ENCODE measurements around the gene CD180.
"Not testable (repeated sequence)": the region's sequence is repeated elsewhere in the genome, so short reads cannot be mapped to it uniquely, and the experiment has no call there.

The CD180 gene

GRCh38 chr5:67178085-67178484, 18.5 kb downstream of the CD180 start:
- no peak overlapping the region for H3K4me3 ChIP-seq (IDR thresholded peaks at IDR 0.05; ENCODE audit: insufficient read depth, low read depth, low read length)
- H3K4me2 ChIP-seq: no peak overlapping the region
- no peak overlapping the region for H3K9ac ChIP-seq
- H4K20me1 ChIP-seq (ENCODE audit: insufficient read depth): no peaks in the 10 kb centered on the region
- H3K4me1 ChIP-seq (ENCODE audit: low read depth, poor library complexity, severe bottlenecking): no peaks in the 10 kb centered on the region
- H3K27ac ChIP-seq: no peak overlapping the region
- no peaks in the 10 kb centered on the region for H3K79me2 ChIP-seq (ENCODE audit: insufficient read depth, low read depth)
- H2AFZ ChIP-seq (ENCODE audit: low read depth): no peak overlapping the region
- H3K36me3 ChIP-seq (ENCODE audit: insufficient read depth): no peaks in the 10 kb centered on the region
- no peak for TF ChIP-seq CTCF (conservative IDR thresholded peaks at IDR 0.05; ENCODE audit: low read depth, low read length)
- H3K27me3 ChIP-seq (ENCODE audit: insufficient read depth, low read depth): no peaks in the 10 kb centered on the region

- Histone ChIP-seq H3K27me3 (ENCODE audit: insufficient read depth, low read depth) (no peaks in the 10 kb centered on the region), H3K4me1 (ENCODE audit: low read depth, poor library complexity, severe bottlenecking) (no peaks in the 10 kb centered on the region), H3K9ac (no peak overlapping the region), H3K36me3 (ENCODE audit: insufficient read depth) (no peaks in the 10 kb centered on the region), H2AFZ (ENCODE audit: low read depth) (no peak overlapping the region), H4K20me1 (ENCODE audit: insufficient read depth) (no peaks in the 10 kb centered on the region), H3K4me3 (IDR thresholded peaks at IDR 0.05; ENCODE audit: insufficient read depth, low read depth, low read length) (no peak overlapping the region), H3K4me2 (no peak overlapping the region), H3K79me2 (ENCODE audit: insufficient read depth, low read depth) (no peaks in the 10 kb centered on the region), H3K27ac (no peak overlapping the region)
- TF ChIP-seq CTCF (conservative IDR thresholded peaks at IDR 0.05; ENCODE audit: low read depth, low read length): no peak
Observed at GRCh38 chr5:67176936-67177335, 19.7 kb downstream of the CD180 start.

GRCh38 chr5:67173959-67174358, 22.6 kb downstream of the CD180 start:
- Histone ChIP-seq H3K27ac (no peak overlapping the region), H3K79me2 (ENCODE audit: insufficient read depth, low read depth) (no peaks in the 10 kb centered on the region), H3K9ac (no peak overlapping the region), H3K36me3 (ENCODE audit: insufficient read depth) (no peaks in the 10 kb centered on the region), H3K27me3 (ENCODE audit: insufficient read depth, low read depth) (no peaks in the 10 kb centered on the region), H2AFZ (ENCODE audit: low read depth) (no peak overlapping the region), H3K4me3 (IDR thresholded peaks at IDR 0.05; ENCODE audit: insufficient read depth, low read depth, low read length) (no peak overlapping the region), H3K4me1 (ENCODE audit: low read depth, poor library complexity, severe bottlenecking) (no peaks in the 10 kb centered on the region), H4K20me1 (ENCODE audit: insufficient read depth) (no peaks in the 10 kb centered on the region), H3K4me2 (no peak overlapping the region)
- no peak for TF ChIP-seq CTCF (conservative IDR thresholded peaks at IDR 0.05; ENCODE audit: low read depth, low read length)

- H3K79me2 ChIP-seq (ENCODE audit: insufficient read depth, low read depth); H3K36me3 ChIP-seq (ENCODE audit: insufficient read depth); H3K4me2 ChIP-seq; H3K4me1 ChIP-seq (ENCODE audit: low read depth, poor library complexity, severe bottlenecking); H3K9ac ChIP-seq; H4K20me1 ChIP-seq (ENCODE audit: insufficient read depth); H3K27ac ChIP-seq; H3K27me3 ChIP-seq (ENCODE audit: insufficient read depth, low read depth); H3K4me3 ChIP-seq (IDR thresholded peaks at IDR 0.05; ENCODE audit: insufficient read depth, low read depth, low read length); H2AFZ ChIP-seq (ENCODE audit: low read depth): not testable (repeated sequence)
Observed at GRCh38 chr5:67173351-67173750, 23.2 kb downstream of the CD180 start.

DNA sequence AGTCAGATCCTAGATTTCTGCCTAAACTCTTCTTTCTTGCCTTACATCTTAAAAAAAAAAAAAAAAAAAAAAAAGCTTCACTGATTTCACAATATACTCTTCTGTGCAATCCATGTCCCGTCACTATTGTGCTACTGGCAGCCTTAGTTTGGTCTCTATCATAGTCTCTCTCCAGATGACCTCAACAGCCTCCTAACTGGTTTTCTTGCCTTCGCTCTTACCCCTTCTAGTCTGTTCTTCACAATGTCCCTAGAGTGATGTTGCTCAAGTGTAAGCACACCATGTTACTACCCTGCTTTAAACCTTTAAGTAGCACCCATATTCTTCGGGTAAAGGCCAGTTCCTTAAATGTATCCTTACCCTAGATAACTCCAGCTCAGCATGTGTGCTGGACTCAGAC, 25.8 kb downstream of the CD180 start:
- Histone ChIP-seq H4K20me1 (ENCODE audit: insufficient read depth) (no peaks in the 10 kb centered on the region), H3K27me3 (ENCODE audit: insufficient read depth, low read depth) (no peaks in the 10 kb centered on the region), H3K4me2 (no peak overlapping the region), H3K27ac (no peak overlapping the region), H3K79me2 (ENCODE audit: insufficient read depth, low read depth) (no peaks in the 10 kb centered on the region), H2AFZ (ENCODE audit: low read depth) (no peak overlapping the region), H3K4me3 (IDR thresholded peaks at IDR 0.05; ENCODE audit: insufficient read depth, low read depth, low read length) (no peak overlapping the region), H3K4me1 (ENCODE audit: low read depth, poor library complexity, severe bottlenecking) (no peaks in the 10 kb centered on the region), H3K36me3 (ENCODE audit: insufficient read depth) (no peaks in the 10 kb centered on the region), H3K9ac (no peak overlapping the region)
- no peak for TF ChIP-seq CTCF (conservative IDR thresholded peaks at IDR 0.05; ENCODE audit: low read depth, low read length)
